Loucy (cell line): ENCODE data around the gene ZNF253.

Source experiments
- H2AFZ ChIP-seq: fragments of 200-600 bp; sonication (generic); 2 replicates; pipeline ENCODE4 v1.6.0; 2016; ENCODE audit warnings: antibody characterized with exemption, mild to moderate bottlenecking, low read length, moderate library complexity
- H3F3A ChIP-seq: fragments of 200-600 bp; 2 replicates; pipeline ENCODE4 v1.6.0; 2016; ENCODE audit warnings: antibody characterized with exemption, low read depth, mild to moderate bottlenecking
- H3K27me3 ChIP-seq: fragments of 200-600 bp; sonication (generic); 2 replicates; pipeline ENCODE4 v1.6.1; 2014; ENCODE audit warnings: low read length, mild to moderate bottlenecking; ENCODE audit not compliant: insufficient read depth, poor library complexity, severe bottlenecking
- H3K36me3 ChIP-seq: fragments of 200-600 bp; sonication (generic); 2 replicates; pipeline ENCODE4 v1.6.1; 2016; ENCODE audit warnings: low read length; ENCODE audit not compliant: insufficient read depth
- H3K4me1 ChIP-seq: fragments of 200-600 bp; sonication (generic); 2 replicates; pipeline ENCODE4 v1.5.1; 2014; ENCODE audit warnings: low read length, mild to moderate bottlenecking; ENCODE audit not compliant: insufficient read depth, poor library complexity, severe bottlenecking
- H3K4me2 ChIP-seq: fragments of 200-600 bp; sonication (generic); 2 replicates; pipeline ENCODE4 v1.6.0; 2014; ENCODE audit warnings: antibody characterized with exemption, low read length, low read depth, mild to moderate bottlenecking; ENCODE audit not compliant: poor library complexity, severe bottlenecking
- H3K4me3 ChIP-seq: fragments of 200-600 bp; sonication (generic); 2 replicates; pipeline ENCODE4 v1.5.1; 2014; ENCODE audit warnings: low read length, mild to moderate bottlenecking, mixed read lengths; ENCODE audit not compliant: poor library complexity, severe bottlenecking
- H3K79me2 ChIP-seq: fragments of 200-600 bp; sonication (generic); 2 replicates; pipeline ENCODE4 v1.6.1; 2014; ENCODE audit warnings: low read length; ENCODE audit not compliant: insufficient read depth
- H3K9ac ChIP-seq: fragments of 200-600 bp; sonication (generic); 2 replicates; pipeline ENCODE4 v1.6.0; 2014; ENCODE audit warnings: mild to moderate bottlenecking, low read depth, low read length, moderate library complexity; ENCODE audit not compliant: poor library complexity, severe bottlenecking
- H3K9me2 ChIP-seq: fragments of 200-600 bp; sonication (generic); replicated peaks from 2 replicates; pipeline ENCODE4 v1.6.1; 2016; ENCODE audit warnings: low read depth, low read length, mixed read lengths
- H3K9me3 ChIP-seq: fragments of 200-600 bp; sonication (generic); 2 replicates; pipeline ENCODE4 v1.6.1; 2014; ENCODE audit warnings: mild to moderate bottlenecking, antibody characterized with exemption, low read length, low read depth; ENCODE audit not compliant: insufficient read depth
- H4K20me1 ChIP-seq: fragments of 200-600 bp; sonication (generic); 2 replicates; pipeline ENCODE4 v1.6.0; 2014; ENCODE audit warnings: antibody characterized with exemption, low read length, mild to moderate bottlenecking; ENCODE audit not compliant: insufficient read depth, poor library complexity, severe bottlenecking
- CTCF ChIP-seq: fragments of 200-600 bp; sonication (generic); conservative IDR thresholded peaks from 2 replicates; pipeline ENCODE4 v1.5.1; 2014; ENCODE audit warnings: mild to moderate bottlenecking, antibody characterized with exemption, low read length
- EZH2phosphoT487 ChIP-seq: fragments of 200-600 bp; IDR thresholded peaks from 2 replicates; pipeline ENCODE4 v1.6.1; 2018; ENCODE audit warnings: antibody characterized with exemption, mild to moderate bottlenecking, moderate library complexity, borderline replicate concordance

The ZNF253 gene

DNA sequence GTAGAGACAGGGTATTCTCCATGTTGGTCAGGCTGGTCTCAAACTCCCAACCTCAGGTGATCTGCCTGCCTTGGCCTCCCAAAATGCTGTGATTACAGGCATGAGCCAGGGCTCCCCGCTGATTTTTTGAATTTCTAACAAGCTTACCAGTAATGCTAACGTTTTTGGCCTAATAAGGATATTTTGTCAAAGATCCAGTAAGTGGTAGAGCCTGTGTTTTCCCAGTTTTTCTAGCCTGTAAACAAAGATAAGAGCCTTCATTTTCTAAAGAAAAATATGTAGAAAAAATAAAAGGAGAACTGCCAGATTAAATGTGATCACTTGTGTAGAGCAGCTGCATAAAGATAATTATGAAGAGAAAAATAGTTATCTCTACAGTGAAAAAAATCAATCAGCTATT is 72.8 kb downstream of the ZNF253 start:
- H4K20me1 ChIP-seq, result no peaks in the 10 kb centered on the region
- peaks cover 31% of the 10 kb centered on the region for H3K9me3 ChIP-seq
- H3K4me2 ChIP-seq, result no peak overlapping the region
- no peaks in the 10 kb centered on the region for H3K9me2 ChIP-seq
- H3K4me3 ChIP-seq, result no peak overlapping the region
- TF ChIP-seq CTCF (no peak), EZH2phosphoT487 (no peak)
- no peaks in the 10 kb centered on the region for H3F3A ChIP-seq
- H3K36me3 ChIP-seq, result peaks cover 20% of the 10 kb centered on the region
- no peaks in the 10 kb centered on the region for H3K79me2 ChIP-seq
- no peak overlapping the region for H2AFZ ChIP-seq
- H3K4me1 ChIP-seq, result no peaks in the 10 kb centered on the region
- no peaks in the 10 kb centered on the region for H3K27me3 ChIP-seq
- no peak overlapping the region for H3K9ac ChIP-seq

DNA sequence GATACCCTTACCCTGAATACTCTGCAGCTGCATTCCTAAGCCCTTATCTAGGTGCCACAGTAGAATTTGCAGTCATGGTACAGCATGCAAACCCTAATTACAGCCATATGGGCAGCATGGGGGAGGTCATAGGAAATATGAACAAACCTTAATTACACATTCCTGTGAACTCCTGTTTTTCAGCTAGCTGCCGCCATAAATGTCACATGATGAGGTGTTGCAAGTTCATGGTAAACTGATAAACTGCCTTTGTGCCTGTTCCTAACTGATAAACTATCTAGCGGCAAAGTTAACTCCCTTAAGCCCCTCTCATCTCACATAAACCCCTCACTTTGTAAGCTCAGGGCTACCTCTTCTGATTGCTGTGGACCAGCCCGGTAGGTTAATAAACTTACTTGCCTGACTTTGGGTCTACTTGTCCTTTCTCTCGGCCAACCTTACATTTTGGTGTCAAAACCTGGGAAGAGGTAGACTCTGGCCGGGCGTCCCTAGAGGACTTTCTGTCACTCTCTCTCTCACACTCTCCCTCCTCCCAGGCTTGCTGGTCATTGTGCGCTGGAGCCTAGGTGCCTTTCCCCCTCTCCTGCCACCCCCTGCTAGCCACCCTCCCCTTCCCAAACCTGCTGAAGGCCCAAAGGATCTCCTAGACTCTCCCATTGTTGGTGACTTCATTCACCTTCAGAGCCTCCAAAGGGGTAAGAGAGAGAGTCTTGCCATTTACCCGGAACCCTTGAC is 78.3 kb downstream of the ZNF253 start:
- peaks cover 8% of the 10 kb centered on the region; the same call in 1 of the 2 replicates for H3K9me3 ChIP-seq
- H3K79me2 ChIP-seq, result no peaks in the 10 kb centered on the region
- no peak overlapping the region for H3K4me2 ChIP-seq
- no peak overlapping the region for H2AFZ ChIP-seq
- peaks cover 22% of the 10 kb centered on the region for H3K4me1 ChIP-seq
- TF ChIP-seq CTCF, result no peak
- no peak for TF ChIP-seq EZH2phosphoT487
- H3K4me3 ChIP-seq, result no peak overlapping the region
- H3K9me2 ChIP-seq, result no peaks in the 10 kb centered on the region
- no peaks in the 10 kb centered on the region for H4K20me1 ChIP-seq
- H3F3A ChIP-seq, result no peaks in the 10 kb centered on the region
- H3K9ac ChIP-seq, result no peak overlapping the region
- no peaks in the 10 kb centered on the region for H3K27me3 ChIP-seq
- H3K36me3 ChIP-seq, result no peaks in the 10 kb centered on the region
